GM13976 (cell line): ENCODE data around the gene OTOGL.
A peak's percentile ranks its signal among the peaks of the same experiment; 100 is the strongest.
"Not testable (repeated sequence)": the region's sequence is repeated elsewhere in the genome, so short reads cannot be mapped to it uniquely, and the experiment has no call there.

Experiments
- DNase-seq: peaks from one replicate; pipeline ENCODE4 v3.0.0; 2012; ENCODE audit warnings: low spot score
- in situ Hi-C: fragments of 300-500 bp; cut with MboI; formaldehyde crosslinking; loops from one replicate; pipeline ENCODE4 v1.12.0; 2022; ENCODE audit warnings: low sequenced_read_pairs, mixed read lengths, inconsistent platforms; ENCODE audit not compliant: unreplicated experiment
- TF ChIP-seq, protein P1 (sequence below): IDR thresholded peaks from 2 replicates; pipeline ENCODE4 v1.5.1; 2012; ENCODE audit warnings: borderline replicate concordance, mild to moderate bottlenecking; ENCODE audit not compliant: insufficient read depth; ENCODE audit errors: extremely low read depth, missing control alignments, control extremely low read depth

Gene OTOGL

GRCh38 chr12:80282226-80282625, 182.9 kb downstream of the OTOGL start:
- TF ChIP-seq, protein P1, sequence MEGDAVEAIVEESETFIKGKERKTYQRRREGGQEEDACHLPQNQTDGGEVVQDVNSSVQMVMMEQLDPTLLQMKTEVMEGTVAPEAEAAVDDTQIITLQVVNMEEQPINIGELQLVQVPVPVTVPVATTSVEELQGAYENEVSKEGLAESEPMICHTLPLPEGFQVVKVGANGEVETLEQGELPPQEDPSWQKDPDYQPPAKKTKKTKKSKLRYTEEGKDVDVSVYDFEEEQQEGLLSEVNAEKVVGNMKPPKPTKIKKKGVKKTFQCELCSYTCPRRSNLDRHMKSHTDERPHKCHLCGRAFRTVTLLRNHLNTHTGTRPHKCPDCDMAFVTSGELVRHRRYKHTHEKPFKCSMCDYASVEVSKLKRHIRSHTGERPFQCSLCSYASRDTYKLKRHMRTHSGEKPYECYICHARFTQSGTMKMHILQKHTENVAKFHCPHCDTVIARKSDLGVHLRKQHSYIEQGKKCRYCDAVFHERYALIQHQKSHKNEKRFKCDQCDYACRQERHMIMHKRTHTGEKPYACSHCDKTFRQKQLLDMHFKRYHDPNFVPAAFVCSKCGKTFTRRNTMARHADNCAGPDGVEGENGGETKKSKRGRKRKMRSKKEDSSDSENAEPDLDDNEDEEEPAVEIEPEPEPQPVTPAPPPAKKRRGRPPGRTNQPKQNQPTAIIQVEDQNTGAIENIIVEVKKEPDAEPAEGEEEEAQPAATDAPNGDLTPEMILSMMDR: no peak
- in situ Hi-C loops: no loop called here
- no peak for DNase-seq

DNA sequence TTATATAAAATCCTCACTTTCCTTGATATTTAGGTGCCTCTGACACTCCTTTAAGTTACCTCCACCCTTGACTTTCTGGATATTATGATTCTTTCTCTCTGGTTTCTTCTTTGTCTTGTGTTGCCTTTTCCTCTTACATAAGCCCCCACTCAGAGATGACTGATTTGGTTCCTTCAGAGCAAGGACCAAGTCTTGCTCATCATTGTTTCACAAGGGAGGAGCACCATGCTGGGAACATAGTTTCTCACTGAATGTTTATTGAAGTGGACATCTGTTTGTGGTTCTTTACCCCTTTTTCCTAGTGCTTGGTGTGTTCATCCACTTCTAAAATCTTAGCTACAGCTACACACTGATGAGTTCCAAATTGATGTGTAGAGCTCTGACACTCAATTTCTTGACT, 183.4 kb downstream of the OTOGL start:
- in situ Hi-C loops: no loop called here
- TF ChIP-seq, protein P1: no peak
- no peak for DNase-seq

- DNase-seq: no peak
- in situ Hi-C loops: no loop called here
- TF ChIP-seq, protein P1: no peak
Observed at GRCh38 chr12:80291108-80291754, 191.9 kb downstream of the OTOGL start.

- DNase-seq: no peak
- in situ Hi-C loops: no loop called here
- TF ChIP-seq, protein P1: no peak
Observed at GRCh38 chr12:80293347-80293746, 194.0 kb downstream of the OTOGL start.

DNA sequence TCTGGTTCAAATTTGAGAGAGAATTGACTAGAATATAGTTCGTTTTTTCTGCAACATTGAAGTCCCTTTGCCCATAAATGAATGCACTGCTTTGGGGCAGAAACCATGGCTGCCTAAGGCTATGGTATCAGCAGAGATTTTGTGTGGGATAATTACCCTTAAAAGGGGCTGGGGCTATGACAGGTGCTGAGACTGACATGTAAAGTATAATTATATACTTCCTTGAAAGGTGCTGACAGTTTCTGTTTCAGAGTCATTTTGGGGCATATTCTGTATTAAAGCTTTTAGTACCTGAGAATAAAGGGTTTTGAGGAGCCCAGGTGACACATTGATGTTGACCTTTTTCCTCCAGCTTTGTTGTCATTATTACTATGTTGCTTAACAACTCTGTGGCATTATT, 194.4 kb downstream of the OTOGL start:
- TF ChIP-seq, protein P1: no peak
- no peak for DNase-seq
- in situ Hi-C loops: no loop called here

DNA sequence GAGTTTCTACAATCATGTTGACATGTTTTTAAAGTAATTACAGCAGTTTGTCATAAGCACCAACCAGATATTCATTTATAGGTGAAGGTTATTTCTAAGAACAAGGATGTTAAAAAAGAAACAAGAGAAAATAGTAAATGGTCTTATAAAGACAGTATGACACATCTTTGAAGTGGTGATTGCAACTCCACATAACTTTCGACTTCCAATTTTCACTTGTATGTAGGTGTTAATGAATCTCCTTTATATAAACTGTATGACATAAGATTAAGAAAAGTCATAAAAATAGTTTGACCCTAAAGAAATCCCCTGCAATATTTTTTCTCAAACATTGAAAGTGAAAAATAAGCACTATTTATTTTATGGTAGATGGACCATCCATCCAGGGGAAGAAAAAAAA, 199.9 kb downstream of the OTOGL start:
- DNase-seq: no peak
- in situ Hi-C loops: no loop called here
- TF ChIP-seq, protein P1: no peak

DNA sequence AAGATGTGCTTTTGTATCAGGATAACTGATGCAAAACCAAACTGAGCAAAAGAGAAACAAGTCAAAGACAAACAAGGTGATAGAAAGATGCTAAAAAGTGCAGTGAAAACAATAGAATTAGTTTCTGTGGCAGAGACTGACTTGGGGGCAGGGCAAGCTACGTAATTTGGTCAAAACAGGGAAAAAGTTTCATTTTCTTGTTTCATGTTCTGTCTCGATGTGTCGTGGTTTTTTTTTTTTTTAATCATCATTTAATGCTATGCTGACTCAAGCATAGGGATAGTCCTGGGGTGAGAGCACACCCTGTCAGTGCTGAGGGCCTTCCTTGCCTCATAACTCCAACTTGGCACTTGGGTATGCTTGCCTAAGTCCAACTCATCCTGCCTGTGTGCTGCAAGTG, 200.6 kb downstream of the OTOGL start:
- peak; percentile 31 for DNase-seq
- in situ Hi-C loops: no loop called here
- TF ChIP-seq, protein P1: no peak

DNA sequence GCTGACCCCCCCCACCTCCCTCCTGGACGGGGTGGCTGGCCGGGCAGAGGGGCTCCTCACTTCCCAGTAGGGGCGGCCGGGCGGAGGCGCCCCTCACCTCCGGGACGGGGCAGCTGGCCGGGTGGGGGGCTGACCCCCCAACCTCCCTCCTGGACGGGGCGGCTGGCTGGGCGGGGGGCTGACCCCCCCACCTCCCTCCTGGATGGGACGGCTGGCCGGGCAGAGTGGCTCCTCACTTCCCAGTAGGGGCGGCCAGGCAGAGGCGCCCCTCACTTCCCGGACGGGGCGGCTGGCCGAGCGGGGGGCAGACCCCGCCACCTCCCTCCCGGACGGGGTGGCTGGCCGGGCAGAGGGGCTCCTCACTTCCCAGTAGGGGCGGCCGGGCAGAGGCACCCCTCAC, 208.1 kb downstream of the OTOGL start:
- in situ Hi-C loops, DNase-seq: not testable (repeated sequence)
